GM19239 (cell line): ENCODE results near the gene PRKN.
"Not testable (repeated sequence)": the region's sequence is repeated elsewhere in the genome, so short reads cannot be mapped to it uniquely, and the experiment has no call there.

Experiments used
- DNase-seq: peaks from one replicate; pipeline ENCODE4 v3.0.0; 2011; ENCODE audit warnings: low spot score; ENCODE audit not compliant: insufficient read length
- FAIRE-seq: peaks from 2 replicates; lab custom pipeline; 2011; peaks lifted over from hg19 to GRCh38; lab: Jason Lieb, UNC

The PRKN gene

GRCh38 chr6:162404951-162405350 lies 322.6 kb downstream of the PRKN start:
- DNase-seq (no peak), FAIRE-seq (no peak)

GRCh38 chr6:162403031-162403430 lies 324.5 kb downstream of the PRKN start:
- FAIRE-seq (no peak), DNase-seq (no peak)

GRCh38 chr6:162395181-162395580 lies 332.4 kb downstream of the PRKN start:
- FAIRE-seq (no peak), DNase-seq (no peak)

- not testable (repeated sequence) for DNase-seq, FAIRE-seq
These were observed 336.4 kb downstream of the PRKN start for GRCh38 chr6:162390961-162391811.

- FAIRE-seq (no peak), DNase-seq (no peak)
These were observed 338.1 kb downstream of the PRKN start for GRCh38 chr6:162389343-162390085.

GRCh38 chr6:162388383-162388777 lies 339.2 kb downstream of the PRKN start:
- DNase-seq (no peak), FAIRE-seq (no peak)

GRCh38 chr6:162387718-162388382 lies 339.7 kb downstream of the PRKN start:
- no peak for DNase-seq
- no peak for FAIRE-seq

GRCh38 chr6:162385980-162386379 lies 341.6 kb downstream of the PRKN start:
- no peak for FAIRE-seq
- no peak for DNase-seq

GRCh38 chr6:162379757-162380409 lies 347.7 kb downstream of the PRKN start:
- no peak for DNase-seq
- FAIRE-seq = no peak

- DNase-seq (no peak), FAIRE-seq (no peak)
These were observed 349.8 kb downstream of the PRKN start for GRCh38 chr6:162377735-162378134.

GRCh38 chr6:162373868-162374267 lies 353.7 kb downstream of the PRKN start:
- no peak for DNase-seq
- no peak for FAIRE-seq

GRCh38 chr6:162373192-162373591 lies 354.4 kb downstream of the PRKN start:
- FAIRE-seq = no peak
- no peak for DNase-seq

- DNase-seq (no peak), FAIRE-seq (no peak)
These were observed 355.5 kb downstream of the PRKN start for GRCh38 chr6:162372106-162372505.

- FAIRE-seq = no peak
These were observed 356.4 kb downstream of the PRKN start for GRCh38 chr6:162371121-162371520.

GRCh38 chr6:162369091-162369490 lies 358.5 kb downstream of the PRKN start:
- no peak for FAIRE-seq
- no peak for DNase-seq

More at GRCh38 chr6:162371121-162371520, 356.4 kb downstream of the PRKN start:
- DNase-seq = no peak

- DNase-seq (no peak), FAIRE-seq (no peak)
These were observed 363.1 kb downstream of the PRKN start for GRCh38 chr6:162364488-162364887.

GRCh38 chr6:162363757-162364156 lies 363.8 kb downstream of the PRKN start:
- DNase-seq (no peak), FAIRE-seq (no peak)

GRCh38 chr6:162360901-162361567 lies 366.5 kb downstream of the PRKN start:
- DNase-seq = no peak
- no peak for FAIRE-seq

- FAIRE-seq (no peak), DNase-seq (no peak)
These were observed 368.9 kb downstream of the PRKN start for GRCh38 chr6:162358625-162359024.

- DNase-seq (no peak), FAIRE-seq (no peak)
These were observed 382.5 kb downstream of the PRKN start for GRCh38 chr6:162345051-162345511.
